GM21717 (cell line): ENCODE data around the gene RELL2.

Experiments used
- ATAC-seq: cut with Tn5 transposase; IDR thresholded peaks from one replicate; pipeline ENCODE4 v1.9.1; 2021; ENCODE audit warnings: mild to moderate bottlenecking, moderate library complexity; ENCODE audit not compliant: unreplicated experiment

The RELL2 gene

DNA sequence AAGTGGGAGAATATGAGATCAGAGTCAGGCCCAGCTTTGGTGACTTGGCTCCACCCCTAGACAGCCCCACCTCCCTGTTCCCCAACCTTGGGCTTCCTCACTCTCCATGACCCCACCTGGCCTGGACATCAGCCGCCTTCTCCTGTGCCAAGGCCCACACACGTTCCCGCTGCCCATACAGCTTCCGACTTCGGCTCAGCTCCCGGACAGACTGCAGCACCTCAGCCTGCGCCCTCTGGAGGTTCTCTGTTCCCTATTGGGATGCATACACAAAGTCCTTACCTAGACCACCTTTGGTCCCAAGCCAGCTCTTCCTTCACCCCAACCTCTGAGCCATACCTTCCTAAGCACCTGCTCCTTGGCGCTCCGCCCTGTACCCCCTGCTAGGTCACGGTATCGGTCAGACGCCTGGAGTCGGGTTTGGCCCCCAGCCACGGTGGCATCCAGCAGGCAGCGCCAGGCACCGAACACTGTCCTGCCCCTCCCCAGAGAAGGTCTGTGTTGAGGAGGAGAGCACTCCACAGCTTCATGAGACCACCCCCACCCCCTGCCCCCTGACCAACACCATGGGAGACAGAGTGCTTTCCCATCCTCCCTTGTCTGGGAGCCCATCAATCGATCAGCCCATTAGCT lies 12.4 kb downstream of the RELL2 start:
- ATAC-seq: no peak

DNA sequence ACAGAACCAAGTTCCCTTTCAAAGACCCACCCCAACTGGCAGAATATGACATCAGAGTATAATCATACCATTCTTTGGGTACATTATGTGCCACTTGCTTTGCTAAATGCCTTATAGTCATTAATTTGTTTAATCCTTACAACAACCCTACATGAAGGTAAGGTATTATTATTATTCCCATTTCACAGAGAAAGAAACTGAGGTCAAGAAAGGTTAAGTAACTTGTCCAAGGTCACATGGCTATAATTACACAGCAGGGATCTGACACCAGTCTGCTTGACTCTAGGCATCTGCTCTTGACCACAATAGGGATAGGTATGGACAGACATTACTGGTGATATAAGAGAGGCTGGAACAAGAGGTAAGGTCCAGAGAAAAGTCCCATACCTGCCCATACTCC lies 13.2 kb downstream of the RELL2 start:
- no peak for ATAC-seq

DNA sequence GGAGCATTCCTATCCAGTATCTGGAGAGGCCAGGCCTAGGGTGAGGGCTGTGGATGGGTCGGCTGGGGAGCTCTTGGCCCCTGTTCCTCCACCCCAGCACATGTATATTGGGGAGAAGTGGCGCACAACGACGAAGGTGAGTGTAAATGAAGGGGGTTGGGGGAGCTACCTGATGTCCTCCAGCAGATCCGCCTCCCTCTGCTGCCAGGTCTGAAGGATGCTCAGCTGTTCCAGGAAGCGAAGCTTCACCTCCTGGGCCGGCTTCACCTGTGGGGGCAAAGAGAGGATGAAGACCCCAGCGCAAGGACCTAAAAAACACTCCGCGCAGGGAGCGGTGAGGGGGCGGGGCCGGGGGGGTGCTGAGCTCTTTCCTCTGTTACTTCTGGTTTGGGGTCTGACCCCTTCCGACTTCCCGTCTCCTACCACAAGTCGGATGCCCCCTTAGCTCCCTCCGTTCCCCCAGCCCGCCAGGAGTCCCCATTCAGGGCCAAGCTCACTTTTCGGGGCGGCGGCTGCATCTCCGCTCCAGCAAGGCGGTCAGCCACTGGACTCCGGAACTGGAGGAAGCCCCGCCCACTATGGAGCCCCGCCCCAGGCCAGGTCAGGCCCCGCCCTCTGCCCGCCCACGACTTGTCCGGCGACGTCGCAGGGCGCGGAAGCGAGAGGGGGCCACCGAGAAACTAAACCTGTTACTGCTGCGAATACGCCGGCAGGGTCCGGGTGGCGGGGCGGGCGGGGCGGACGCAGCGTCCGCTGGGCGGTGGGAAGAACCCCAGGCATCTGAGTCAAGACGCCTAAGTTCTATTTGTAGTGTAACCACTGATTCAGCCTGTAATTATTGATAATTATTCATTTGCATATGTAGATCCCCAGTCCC lies 14.3 kb downstream of the RELL2 start, which contains the start of gene FCHSD1:
FCHSD1 (minus strand) TSS at position 568 of the 877 bp plus-strand sequence; CDS start at position 518, 50 bp downstream.
- peak; percentile 93 for ATAC-seq

DNA sequence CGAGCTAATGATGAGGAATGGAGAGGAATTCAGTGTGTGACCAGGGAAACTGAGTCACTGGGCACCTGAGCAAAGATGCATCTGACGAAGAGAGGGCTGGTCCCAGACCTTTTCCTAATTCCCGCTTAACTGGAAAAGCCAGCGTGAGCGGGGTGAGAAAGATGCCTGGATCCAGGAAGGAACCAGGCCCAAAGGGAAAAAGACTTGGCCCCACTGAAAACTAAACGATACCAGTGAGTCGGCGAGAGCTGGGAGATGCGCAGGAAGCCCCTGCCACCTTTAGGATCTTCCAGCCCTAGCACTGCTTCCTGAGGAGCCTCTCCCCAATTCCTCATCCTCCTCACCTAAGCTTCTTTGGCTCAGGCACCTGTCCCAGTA lies 14.9 kb downstream of the RELL2 start:
- no peak for ATAC-seq

DNA sequence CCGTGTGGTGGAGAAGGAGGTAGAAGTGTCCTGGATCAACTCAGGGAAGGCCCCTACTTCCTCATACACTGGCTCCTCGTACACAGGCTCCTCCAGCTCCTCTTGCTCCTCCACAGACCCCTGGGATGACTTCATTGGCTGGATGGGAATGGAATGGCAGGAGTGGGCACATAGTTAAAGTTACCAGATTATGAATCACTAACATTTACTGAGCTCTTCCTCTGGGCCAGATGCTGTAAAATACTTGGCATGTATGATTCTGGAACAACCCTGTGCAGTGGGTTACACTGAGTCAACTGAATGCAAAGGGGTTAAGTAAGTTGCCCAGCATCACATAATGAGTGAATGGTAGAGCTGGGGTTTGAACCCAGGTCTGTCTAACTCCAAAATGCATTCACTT lies 17.5 kb downstream of the RELL2 start:
- ATAC-seq: no peak

DNA sequence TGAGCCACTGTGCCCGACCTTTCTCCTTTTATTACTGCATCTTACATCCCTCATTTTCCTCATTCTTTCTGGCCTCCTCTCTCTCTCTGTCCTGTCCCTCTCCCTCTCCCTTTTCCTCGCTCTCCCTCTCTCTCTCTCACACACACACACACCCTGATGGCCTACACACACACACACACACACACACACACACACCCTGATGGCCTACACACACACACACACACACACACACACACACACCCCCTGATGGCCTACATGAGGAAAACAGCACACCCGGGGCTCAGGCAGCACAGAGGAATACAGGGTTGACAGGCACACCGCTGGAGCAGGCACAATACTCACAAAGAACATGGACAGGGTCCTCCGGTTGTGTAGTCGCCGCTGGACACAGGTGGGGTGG lies 18.2 kb downstream of the RELL2 start:
- ATAC-seq: no peak

DNA sequence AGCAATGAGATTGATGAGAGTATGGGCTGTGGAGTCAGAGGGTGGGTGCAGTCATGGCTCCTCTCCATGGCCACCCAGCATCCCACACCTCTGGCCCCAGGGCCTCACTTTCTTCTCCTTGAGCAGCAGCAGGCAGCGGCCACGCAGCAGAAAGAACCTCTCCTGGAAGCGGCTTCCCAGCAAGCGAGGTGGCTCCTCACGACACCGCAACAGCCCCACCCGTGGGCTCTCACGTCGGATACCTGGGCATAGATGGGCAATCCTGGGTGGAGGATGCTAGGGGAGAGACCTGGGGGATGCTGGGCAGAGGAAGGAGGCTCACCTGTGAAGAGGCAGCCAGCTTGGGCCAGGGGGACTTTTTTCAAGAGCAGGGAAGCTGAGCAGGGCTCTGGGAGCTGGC lies 19.6 kb downstream of the RELL2 start:
- ATAC-seq: no peak

DNA sequence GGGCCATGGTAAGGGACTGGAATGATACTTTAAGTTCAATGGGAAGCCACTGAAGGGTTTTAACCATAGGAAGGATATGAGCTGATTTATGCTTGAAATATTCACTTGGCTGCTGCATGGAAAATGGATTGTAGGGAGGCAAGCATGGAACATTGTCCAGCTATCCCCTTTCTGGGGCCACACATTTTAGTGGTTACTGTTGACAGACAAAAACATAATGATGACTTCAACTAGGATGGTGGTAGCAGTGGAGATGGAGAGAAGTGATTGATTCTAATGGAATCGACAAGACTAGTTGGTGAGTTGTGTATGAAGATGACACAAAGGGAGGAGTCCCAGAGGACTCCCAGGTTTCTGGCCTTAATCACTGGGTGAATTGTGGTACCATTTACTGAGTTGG lies 20.6 kb downstream of the RELL2 start:
- ATAC-seq: no peak

DNA sequence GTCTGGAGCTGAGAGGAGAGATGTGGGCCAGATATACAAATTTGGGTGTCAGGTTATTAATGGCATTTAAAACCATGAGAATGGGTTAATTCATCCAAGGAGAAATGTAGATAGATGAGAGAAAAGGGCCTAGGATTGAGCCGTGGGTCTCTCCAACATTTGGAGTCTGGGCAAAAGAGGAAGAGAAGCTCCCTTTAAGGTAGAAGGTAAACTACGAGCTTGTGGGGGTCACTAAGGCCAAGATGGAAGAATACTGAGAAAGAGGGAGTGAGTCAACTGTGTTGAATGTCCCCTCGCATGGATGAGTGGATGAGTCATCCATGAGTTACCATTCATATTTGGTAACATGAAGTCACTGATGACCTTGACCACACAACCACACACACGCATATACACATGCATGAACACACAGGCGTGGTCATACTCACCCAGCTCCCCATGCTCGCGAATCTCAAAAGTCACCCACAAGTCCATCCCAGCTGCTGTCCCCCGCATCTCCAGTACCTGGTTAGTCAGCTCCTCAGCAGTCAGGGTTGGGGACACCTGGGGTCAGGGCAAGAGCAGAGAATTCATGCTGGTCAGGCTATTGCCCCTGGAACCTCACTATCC lies 21.2 kb downstream of the RELL2 start:
- peak; percentile 74 for ATAC-seq

DNA sequence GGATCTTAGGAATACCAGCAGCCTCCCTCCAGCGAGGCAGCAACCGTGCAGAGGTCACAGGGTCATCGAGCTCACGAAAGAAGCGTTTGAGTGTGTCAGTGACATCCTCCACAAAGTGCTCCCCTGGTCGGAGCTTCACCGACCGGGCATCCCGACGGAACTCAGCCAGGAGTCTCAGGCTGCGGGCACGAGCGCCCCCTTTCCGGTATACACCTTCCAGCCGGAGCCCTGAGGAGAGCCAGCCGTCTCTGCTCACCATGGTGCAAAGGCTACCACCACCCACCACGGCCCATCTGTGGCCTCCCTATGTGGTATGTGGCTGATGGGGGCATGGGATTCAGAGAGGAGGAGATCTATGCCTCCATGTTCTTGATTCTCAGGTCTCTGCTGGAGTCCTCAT lies 25.2 kb downstream of the RELL2 start:
- no peak for ATAC-seq

DNA sequence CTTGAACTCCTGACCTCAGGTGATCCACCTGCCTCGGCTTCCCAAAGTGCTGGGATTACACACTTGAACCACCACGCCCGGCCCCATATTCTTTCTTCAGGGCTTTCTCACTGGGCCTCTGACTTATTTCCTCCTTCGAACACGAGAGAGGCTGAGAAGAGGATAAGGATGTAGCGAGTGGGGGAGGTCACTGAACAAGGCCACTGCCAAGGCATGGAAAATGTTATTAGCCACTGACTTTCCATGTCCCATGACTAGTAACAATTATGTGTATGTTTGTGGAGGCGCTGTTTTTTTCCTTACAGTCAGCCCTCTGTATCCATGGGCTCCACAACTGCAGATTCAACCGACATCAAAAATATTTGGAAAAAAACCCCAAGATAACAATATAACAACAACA lies 26.7 kb downstream of the RELL2 start:
- ATAC-seq: no peak

DNA sequence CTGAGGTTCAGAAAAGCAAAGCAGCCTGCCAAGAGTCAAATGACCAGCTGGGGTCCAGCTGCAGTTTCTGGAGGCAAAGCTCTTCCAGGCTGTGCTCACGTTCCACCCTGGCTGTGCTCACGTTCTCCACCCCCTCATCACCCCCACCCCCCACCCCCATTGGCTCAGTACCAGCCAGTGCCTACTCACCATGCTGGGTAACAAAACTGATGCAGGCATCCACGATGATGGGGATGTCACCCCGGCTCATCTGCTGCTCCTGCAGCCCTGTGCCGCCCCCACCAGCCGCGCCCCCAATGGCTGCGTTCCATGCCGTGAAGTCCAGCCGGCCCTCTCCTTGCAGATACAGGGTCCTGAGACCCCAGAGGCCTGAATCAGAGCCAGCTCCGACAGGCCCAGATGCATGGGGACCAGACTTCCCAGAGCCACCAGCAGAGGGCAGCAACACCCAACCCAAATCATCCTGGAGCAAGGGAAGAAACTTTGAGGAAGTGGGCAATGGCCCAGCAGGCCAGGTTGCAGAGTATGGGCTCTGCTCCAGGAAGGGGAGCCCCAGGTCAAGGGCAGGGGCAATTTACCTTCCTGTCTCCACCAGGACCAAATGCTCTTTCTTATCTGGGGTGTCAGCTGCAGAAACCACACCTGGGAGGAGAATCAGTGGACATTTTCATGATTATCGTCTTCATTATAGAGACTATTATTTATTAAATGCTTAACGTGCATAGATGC lies 28.1 kb downstream of the RELL2 start:
- ATAC-seq: peak; percentile 96

DNA sequence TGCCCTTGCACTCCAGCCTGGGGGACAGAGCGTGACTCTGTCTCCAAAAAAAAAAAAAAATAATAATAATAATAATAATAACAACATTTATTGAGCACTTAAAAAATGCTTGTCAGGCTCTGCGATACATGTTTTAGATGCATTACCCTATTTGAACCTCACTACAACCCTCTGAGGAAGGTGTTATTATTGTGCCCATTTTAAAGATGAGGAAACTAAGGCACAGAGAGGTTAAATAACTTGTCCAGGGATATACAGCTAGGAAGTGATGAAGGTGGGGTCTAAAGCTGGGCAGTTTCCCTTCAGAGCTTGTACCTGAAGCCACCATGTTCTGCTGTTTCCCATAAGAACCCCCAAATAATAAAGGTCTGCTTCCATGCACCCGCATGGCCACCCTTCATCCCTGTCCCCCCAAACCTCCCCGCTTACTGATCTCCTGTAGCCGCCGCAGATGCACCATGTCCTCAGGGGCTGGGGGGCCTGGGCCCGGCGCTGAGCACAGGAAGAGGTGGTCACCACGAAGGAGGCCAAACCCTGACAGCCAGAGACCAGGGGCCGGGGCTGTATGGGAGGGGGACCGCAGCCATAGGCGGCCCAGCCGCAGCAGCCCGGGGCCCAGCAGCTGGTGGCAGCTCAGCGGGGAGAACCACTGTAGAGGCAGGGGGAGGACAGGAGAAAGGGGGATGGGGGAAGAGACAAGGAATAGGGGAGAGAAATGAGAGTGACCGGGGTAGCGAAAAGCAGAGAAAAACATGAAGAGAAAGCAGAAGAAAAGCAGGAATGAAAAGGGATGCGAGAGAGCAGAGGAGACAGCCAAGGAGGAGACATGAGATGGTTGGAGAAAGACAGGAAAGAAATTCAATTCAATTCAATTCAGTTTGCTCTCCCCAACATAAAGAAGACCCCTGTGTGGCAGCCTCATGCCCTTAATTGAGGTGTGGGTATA lies 29.5 kb downstream of the RELL2 start:
- ATAC-seq: no peak

DNA sequence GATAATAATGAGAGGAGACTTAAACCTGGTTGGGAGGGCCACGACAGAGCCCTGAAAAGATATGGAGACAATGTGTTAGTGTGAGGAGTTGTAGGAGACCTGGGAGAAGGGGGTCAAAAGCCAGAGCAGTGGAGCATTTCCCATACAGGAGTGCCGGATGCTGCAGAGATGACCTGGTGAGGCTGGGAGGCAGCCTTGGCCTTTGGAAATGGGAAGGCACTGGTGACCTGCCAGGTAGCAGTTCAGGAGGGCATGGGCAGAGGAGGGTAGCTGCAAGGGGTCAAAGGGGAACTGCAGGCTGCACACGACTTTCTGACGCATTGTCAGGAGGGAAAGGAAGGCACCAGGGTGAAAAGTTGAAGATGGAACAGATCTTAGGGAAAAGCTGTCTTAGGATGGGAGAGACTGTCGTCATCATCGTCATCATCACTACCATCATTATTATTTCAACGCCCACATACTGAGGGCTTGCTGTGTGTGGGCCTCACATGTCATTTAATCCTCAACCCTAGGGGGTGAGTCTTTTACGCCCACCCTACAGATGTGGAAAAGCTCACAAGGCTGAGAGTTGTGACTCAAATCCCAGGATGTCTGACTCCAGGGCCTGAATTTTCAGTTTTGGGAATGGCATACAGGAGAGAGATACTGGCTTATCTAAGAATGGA lies 31.9 kb downstream of the RELL2 start:
- ATAC-seq: no peak

DNA sequence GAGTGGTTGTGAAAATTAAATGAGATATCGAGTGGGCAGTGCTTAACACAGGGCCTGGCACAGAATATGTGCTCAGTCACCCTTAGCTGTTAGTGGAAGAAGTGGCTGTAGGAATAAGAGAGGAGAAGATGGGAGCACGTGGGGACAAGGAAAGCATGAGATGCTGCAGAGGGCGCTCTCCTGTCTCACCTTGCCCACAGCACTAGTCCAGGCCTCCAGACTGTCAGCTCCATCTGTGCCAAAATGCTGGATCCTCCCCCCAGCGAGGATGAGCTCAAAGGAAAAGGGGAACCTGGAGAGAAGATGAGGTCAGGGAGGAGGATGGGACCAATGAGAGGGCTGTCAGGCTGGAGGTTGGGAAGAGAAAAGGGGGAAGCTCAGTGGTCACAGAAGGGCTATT lies 32.7 kb downstream of the RELL2 start:
- ATAC-seq: no peak

DNA sequence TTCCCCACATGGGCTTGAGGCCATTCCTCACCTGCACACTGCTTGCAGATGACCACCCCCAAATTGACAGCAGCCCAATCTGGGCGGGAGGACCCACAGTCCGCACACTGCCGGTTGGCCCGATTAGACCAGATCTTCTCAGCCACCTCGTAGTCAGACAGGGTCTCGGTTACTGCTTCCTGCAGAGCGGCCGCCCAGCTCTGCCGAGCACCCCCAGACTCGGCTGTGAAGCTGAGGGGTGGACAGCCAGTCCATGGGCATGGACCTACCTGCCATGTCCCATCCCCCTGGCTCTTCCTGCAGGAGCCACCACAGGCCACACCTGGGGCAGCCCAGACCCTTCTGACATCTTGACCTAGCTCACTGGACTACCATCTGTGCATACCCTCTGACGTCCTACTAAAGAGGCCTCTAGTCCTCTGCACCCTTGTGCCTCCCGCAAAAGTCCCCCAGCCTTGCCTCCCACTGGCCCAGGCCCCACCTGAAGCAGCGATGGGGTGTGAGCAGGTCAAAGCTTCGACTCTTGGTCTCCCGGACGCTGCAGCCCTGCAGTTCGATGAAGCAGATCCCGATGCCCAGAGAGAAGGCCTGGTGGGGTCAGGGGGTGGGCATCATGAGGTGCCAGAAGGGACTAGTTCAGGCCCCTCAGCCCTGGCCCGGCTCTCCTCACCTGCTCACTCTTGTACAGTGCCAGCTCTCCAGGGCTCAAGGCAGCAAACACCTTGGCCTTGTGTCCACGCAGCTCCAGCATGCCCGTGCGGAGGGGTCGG lies 35.5 kb downstream of the RELL2 start:
- ATAC-seq: no peak

DNA sequence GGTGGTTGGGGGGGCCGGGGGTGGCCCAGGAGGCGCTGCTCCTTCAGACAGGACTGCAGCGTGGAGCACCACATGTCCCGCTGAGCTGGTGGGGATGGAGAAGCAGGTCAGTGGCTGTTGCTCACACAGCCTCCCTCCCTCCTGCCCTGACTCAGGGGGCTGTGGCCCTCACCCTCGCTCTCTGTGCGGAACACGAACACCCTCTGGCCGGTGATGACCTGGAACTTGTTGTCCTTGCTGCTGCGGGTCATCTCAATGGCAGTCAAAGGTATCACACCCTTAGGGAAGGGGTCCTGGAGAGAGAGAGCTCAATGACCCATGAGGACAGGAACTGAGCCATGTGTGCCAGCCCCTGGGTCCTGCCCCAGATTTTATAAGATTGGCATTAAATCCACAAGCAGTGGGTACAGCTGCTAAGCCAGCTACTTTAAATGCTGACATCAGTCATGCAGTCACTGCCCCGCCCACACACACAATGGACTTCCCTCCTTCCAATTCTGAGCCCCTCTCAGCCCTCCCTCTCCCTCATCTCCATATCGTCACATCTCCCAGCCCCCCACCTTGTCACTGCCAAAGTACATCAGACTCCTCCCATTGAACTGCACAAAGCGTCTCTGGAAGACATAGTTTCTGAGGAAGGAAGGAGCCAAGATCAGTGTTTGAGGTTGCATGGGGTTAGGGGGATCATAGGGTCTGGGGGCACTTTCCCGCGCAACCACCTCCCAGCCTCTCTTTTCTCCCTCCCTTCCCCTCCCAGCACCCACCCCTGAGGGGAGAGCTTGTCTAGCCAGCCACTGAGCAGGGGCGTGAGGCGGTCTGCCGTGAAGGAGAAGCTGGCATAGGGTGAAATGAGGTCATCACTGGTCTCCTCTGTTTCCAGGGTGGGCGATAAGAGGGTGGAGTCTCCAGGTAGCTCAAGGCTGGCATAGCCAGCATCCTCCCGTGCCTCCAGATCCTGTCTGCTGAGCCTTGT lies 36.3 kb downstream of the RELL2 start:
- ATAC-seq: no peak

DNA sequence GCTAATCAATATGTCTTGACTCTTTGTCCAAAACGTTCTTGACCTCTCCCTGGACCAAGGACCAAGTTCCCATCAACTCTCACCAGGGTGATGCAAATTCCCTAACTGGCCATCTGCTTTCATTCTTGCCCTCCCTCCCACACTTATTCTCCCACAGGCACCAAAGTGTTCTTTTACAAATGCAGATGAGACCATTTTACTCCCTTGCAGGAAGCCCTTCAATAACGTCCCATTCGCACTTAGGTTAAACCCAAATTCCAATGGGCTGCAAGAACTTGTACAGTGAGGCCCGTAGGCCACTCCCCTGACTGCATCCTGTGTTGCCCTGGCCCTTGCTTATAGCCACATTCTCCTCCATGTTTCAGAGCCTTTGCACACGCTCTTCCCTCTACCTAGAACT lies 38.0 kb downstream of the RELL2 start:
- ATAC-seq: no peak
